Gastrocnemius medialis (tissue), 4 donors: ENCODE measurements around the gene FCGBP.
"Not testable (repeated sequence)": the region's sequence is repeated elsewhere in the genome, so short reads cannot be mapped to it uniquely, and the experiment has no call there.

Experiments
- CTCF ChIP-seq, 5 experiments: fragments of 450-650 bp in 3 of 5; fragments of 200-600 bp in 2 of 5; sonication (generic) in 2 of 5; IDR thresholded peaks in 4 of 5; conservative IDR thresholded peaks in 1 of 5; 1 replicate in 4 of 5; 2 replicates in 1 of 5; pipeline ENCODE4 v1.5.1; 2016 to 2019; ENCODE audit warnings: antibody characterized with exemption in 5 of 5, mild to moderate bottlenecking in 3 of 5, moderate library complexity in 3 of 5
- POLR2A ChIP-seq, 2 donors: fragments of 450-650 bp; IDR thresholded peaks; one replicate each; pipeline ENCODE4 v1.6.1; 2017; ENCODE audit warnings: antibody characterized with exemption in 2 of 2, mild to moderate bottlenecking in 2 of 2, moderate library complexity in 2 of 2

DNA sequence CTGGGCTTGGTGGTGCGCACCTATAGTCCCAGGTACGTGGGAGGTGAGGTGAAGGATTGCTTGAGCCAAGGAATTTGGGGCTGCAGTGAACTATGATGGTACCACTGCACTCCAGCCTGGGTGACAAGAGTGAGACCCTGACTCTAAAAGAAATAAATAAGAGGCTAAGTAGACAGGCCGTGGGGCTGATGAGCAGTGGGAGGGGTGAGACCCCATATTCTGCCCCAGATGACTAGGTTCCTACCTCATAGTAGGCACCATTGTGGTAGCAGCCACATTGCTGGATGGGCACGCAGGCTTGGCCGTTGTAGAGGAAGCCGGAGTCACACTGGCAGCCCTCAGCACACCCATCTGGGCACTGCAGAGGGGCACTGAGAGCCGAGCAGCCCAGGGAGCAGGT is 32.8 kb downstream of the FCGBP start:
- not testable (repeated sequence) for TF ChIP-seq CTCF (IDR thresholded peaks at IDR 0.05 in 4 of 5, conservative IDR thresholded peaks at IDR 0.05 in 1 of 5); POLR2A (IDR thresholded peaks at IDR 0.05)
